D721Med (cell line): ENCODE measurements around the gene UCMA.
"Not testable (repeated sequence)": the region's sequence is repeated elsewhere in the genome, so short reads cannot be mapped to it uniquely, and the experiment has no call there.

Experiments used
- DNase-seq: peaks from one replicate; pipeline ENCODE4 v3.0.0; 2011; ENCODE audit warnings: low spot score; ENCODE audit not compliant: insufficient read length
- FAIRE-seq: peaks from 2 replicates; lab custom pipeline; 2011; peaks lifted over from hg19 to GRCh38; lab: Jason Lieb, UNC
- TF ChIP-seq, protein P1 (sequence below): IDR thresholded peaks from 2 replicates; pipeline ENCODE4 v1.5.1; 2012; ENCODE audit warnings: mild to moderate bottlenecking, control low read depth; ENCODE audit not compliant: insufficient read depth; ENCODE audit errors: missing control alignments

UCMA gene

DNA sequence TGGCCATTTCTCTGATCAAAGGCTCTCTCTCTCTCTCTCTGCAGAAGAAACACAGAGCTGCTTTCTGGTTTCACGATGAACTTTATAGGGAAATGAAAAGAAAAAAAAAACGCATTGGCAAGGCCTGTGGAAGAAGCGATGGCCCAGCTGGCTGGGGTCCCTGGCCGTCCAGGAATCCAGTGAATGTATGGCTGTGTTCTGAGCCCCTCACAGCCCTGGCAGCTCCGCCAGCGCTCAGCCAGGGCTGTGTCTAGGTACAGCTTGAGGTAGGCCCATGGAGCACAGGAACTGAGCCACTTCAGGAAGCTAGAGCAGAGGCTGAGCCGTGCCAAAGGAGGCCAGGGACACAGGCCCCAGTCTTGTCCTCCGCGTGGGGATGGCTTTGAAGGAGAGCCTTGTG lies 13.1 kb upstream of the UCMA start:
- no peak for FAIRE-seq
- TF ChIP-seq, protein P1, sequence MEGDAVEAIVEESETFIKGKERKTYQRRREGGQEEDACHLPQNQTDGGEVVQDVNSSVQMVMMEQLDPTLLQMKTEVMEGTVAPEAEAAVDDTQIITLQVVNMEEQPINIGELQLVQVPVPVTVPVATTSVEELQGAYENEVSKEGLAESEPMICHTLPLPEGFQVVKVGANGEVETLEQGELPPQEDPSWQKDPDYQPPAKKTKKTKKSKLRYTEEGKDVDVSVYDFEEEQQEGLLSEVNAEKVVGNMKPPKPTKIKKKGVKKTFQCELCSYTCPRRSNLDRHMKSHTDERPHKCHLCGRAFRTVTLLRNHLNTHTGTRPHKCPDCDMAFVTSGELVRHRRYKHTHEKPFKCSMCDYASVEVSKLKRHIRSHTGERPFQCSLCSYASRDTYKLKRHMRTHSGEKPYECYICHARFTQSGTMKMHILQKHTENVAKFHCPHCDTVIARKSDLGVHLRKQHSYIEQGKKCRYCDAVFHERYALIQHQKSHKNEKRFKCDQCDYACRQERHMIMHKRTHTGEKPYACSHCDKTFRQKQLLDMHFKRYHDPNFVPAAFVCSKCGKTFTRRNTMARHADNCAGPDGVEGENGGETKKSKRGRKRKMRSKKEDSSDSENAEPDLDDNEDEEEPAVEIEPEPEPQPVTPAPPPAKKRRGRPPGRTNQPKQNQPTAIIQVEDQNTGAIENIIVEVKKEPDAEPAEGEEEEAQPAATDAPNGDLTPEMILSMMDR = no peak

DNA sequence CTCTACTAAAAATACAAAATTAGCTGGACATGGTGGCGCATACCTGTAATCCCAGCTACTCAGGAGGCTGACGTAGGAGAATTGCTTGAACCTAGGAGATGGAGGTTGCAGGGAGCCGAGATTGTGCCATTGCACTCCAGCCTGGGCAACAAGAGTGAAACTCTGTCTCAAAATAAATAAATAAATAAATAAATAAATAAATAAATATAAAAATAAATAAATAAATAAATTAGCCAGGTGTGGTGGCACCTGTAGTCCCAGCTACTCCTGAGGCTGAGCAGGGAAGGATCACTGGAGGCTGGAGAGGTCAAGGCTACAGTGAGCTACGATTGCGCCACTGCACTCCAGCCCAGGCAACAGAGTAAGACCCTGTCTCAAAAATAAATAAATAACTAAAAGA lies 8.1 kb upstream of the UCMA start:
- FAIRE-seq, DNase-seq: not testable (repeated sequence)

More for the DNA sequence above, 13.1 kb upstream of the UCMA start:
- no peak for DNase-seq

DNA sequence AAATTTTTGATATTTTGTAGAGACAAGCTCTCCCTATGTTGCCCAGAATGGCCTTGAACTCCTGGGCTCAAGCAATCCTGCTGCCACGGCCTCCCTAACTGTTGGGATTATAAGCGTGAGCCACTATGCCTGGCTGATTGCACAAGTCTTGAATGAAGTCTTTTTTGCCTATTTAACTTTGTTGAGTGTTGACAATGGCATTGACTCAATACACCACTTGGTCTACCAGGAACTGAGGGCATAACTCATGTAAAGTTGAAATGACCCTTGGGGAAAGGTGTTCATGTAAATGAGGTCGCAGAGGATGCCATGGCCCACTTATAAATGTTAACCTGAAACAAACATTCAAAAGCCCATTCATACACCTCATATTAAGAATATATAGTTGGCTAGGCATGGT lies 7.4 kb upstream of the UCMA start:
- TF ChIP-seq, protein P1 = no peak
- FAIRE-seq (no peak), DNase-seq (no peak)

DNA sequence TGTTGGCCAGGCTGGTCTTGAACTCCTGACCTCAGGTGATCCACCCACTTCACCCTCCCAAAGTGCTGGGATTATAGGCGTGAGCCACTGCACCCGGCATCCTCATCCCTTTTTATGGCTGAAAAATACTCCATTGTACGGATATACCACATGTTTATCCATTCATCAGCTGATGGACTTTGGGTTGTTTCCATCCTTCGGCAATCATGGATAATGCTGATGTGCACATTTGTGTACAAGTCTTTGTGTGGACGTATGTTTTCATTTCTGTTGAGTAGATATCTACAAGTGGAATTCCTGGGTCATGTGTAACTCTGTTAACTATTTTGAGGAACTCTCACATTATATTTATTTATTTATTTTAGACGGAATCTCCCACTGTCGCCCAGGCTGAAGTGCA lies 5.7 kb upstream of the UCMA start:
- FAIRE-seq = no peak

DNA sequence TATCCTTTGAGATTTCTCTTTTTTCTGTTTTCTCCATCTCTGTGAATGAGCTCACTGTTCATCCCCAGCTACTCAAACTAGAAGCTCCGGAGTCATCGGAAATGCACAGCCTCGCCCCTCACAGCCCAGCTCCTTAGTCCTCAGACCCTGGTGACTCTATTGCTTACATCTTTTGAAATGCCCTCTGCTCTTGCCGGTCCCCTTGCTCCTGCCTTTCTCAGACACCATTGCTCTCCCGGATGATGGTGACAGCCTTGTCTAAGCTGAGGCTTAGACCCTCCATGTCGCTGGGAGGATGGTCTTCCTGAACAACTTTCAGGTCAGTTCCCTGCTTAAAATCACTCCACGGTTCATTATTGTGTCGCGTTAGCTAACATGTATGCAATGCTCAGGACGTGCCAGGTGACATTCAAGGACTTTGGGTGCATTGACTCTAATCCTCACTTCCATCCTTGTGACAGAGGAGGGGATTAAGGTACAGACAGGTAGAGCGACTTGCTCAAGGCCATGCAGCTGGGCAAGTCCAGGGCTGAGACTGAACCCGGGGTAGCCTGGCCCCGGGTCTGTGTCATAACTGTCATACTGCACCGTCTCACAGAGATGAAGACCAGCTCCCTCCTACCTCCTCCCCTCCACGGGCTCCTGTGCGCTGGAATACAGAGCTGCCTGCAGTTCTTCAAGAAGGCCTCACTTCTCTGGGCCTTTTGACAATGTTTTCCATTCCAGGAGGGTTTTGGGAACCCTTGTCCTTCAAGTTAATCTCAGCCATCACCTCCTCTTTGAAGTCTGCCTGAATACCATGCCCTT lies 4.3 kb upstream of the UCMA start:
- FAIRE-seq (no peak), DNase-seq (no peak)
- TF ChIP-seq, protein P1 = no peak

More for the DNA sequence above, 5.7 kb upstream of the UCMA start:
- TF ChIP-seq, protein P1 = no peak
- no peak for DNase-seq

DNA sequence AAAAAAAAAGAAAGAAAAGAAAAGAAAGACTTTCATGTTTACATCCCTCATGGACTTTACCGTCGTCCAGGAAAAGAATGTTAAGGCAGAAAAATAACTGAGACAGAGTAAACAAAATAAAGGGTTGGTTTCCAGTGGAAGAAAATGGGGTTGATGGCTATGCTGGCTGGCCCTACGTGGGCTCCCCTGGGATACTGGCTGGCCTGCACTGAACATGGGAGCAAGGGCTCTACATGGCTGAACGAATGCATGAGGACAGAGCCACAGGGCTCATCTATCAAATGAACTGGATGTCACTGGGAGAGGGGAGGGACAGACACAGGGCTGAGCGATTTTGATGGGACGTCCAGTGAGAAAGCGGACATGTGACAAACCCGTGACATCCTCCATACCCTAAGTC lies 2.5 kb upstream of the UCMA start:
- FAIRE-seq = no peak

DNA sequence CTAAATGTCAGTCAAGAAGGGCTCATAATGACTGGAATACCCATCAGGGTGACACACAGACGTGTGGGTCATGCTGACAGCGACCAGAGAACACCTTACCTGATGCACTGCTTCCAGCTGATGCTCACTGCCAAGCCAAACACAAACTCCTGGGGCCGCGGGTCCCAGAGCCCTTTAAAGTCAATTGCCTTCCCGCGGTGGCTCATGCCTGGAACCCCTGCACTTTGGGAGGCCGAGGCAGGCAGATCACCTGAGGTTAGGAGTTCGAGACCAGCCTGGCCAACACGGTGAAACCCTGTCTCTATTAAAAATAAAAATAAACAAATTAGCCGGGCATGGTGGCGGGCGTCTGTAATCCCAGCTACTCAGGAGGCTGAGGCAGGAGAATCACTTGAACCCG lies 562 bp upstream of the UCMA start:
- not testable (repeated sequence) for DNase-seq

More for the DNA sequence above, 2.5 kb upstream of the UCMA start:
- DNase-seq = no peak
- TF ChIP-seq, protein P1 = no peak

DNA sequence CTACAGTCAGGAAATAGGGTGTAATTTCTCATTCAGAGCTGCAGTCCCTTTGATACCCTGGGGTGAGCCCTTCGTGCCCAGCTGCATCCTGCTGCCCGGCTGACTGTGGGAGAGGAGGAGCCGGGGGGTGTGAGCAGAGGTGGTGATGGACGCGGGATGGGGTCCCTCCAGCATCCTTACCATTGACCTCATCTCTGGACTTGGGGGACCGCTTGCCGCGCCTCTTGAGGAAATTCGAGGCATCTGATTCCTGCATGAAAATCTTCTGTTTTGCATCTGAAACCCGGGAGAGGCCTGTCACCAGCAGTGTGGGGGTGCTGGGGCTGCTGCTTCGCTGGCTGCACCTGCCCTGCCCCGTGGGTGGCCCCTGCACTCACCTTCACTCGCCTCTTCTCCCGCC lies 816 bp downstream of the UCMA start:
- TF ChIP-seq, protein P1 = no peak
- DNase-seq = no peak
- no peak for FAIRE-seq

More for the DNA sequence above, 562 bp upstream of the UCMA start:
- FAIRE-seq = not testable (repeated sequence)
